ENCODE results near the gene GIPR.

Gene GIPR

GRCh38 chr19:45632468-45633196 is 35.4 kb upstream of the GIPR start:
- TF ChIP-seq CTCF (conservative IDR thresholded peaks at IDR 0.05; ENCODE audit: low read length): no peak
- H3K4me3 ChIP-seq (ENCODE audit: low read length): no peak overlapping the region
- DNase-seq (ENCODE audit: low read depth): peak; percentile 94

- no peak for DNase-seq (ENCODE audit: low read depth)
- H3K4me3 ChIP-seq (ENCODE audit: low read length): no peak overlapping the region
- no peak for TF ChIP-seq CTCF (conservative IDR thresholded peaks at IDR 0.05; ENCODE audit: low read length)
Observed at GRCh38 chr19:45636275-45636674, 31.7 kb upstream of the GIPR start.

GRCh38 chr19:45636902-45637301 is 31.1 kb upstream of the GIPR start:
- TF ChIP-seq CTCF (conservative IDR thresholded peaks at IDR 0.05; ENCODE audit: low read length): no peak
- no peak overlapping the region for H3K4me3 ChIP-seq (ENCODE audit: low read length)
- DNase-seq (ENCODE audit: low read depth): no peak

GRCh38 chr19:45637890-45638667 is 29.9 kb upstream of the GIPR start:
- peak overlapping the region; percentile 81 for H3K4me3 ChIP-seq (ENCODE audit: low read length)
- peak; percentile 43 for DNase-seq (ENCODE audit: low read depth)
- no peak for TF ChIP-seq CTCF (conservative IDR thresholded peaks at IDR 0.05; ENCODE audit: low read length)

GRCh38 chr19:45638930-45639729 is 28.9 kb upstream of the GIPR start, which contains the start of gene EML2:
EML2 (minus strand) TSS chr19:45639397; CDS start chr19:45639376, 21 bp downstream.
- peak; percentile 44 for TF ChIP-seq CTCF (conservative IDR thresholded peaks at IDR 0.05; ENCODE audit: low read length)
- peak within 1 kb of the TSS; percentile 81 for H3K4me3 ChIP-seq (ENCODE audit: low read length)
- peak; percentile 16 for DNase-seq (ENCODE audit: low read depth)

- DNase-seq (ENCODE audit: low read depth): no peak
- TF ChIP-seq CTCF (conservative IDR thresholded peaks at IDR 0.05; ENCODE audit: low read length): no peak
- H3K4me3 ChIP-seq (ENCODE audit: low read length): no peak overlapping the region; the same call in 1 of the 2 replicates
Observed at GRCh38 chr19:45640849-45641273, 27.2 kb upstream of the GIPR start.

Data from AG10803 (cell line).